ENCODE results near the gene DHX40. TPM values are rescaled to one million over a fixed set of nuclear protein-coding genes. Genes with fewer than 3 reads are reported as not detected.

DHX40 gene
- 30.5 to 44.4 TPM (median 40.2 TPM) in 5 replicates for total RNA-seq (2022; extraction: Qiagen RNA extraction; ENCODE audit: low read depth)

DNA sequence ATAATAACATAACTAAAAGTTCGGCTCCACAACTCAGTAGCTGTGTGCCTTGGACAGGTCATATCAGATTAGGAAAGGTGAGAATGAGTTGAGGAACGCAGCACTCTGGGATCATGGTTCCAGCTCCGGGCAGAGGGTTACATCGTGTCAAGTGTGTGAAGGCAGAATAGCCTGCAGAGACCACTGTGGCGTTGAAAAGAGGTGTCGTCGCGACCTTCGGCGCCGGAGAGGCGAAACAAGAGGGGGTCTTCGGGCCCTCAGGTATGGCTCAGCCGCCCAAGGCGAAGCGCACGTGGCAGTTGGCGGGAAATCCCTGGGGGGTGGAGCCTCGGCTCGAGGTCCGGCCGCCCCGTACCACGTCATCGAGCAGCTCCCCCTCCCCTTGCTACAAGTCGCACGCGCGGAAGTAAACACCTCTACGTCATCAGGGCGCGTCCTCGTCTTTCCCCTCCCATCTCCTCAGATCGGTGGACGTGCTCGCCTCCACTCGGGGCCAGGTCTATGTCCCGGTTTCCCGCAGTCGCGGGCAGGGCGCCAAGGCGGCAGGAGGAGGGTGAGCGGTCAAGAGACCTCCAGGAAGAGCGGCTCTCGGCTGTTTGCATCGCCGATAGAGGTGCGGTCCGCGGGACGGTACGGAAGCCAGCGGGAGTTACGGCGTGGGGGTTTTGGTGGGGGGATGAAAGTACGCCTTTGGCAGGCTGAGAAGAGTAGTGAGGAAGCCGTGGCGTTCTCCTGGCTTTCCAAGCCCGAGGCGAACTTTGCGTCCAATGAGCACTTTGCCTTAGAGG, at the start of gene DHX40:
DHX40 (plus strand) TSS at position 440 of the 788 bp plus-strand sequence; CDS start at position 502, 62 bp downstream.

DNA sequence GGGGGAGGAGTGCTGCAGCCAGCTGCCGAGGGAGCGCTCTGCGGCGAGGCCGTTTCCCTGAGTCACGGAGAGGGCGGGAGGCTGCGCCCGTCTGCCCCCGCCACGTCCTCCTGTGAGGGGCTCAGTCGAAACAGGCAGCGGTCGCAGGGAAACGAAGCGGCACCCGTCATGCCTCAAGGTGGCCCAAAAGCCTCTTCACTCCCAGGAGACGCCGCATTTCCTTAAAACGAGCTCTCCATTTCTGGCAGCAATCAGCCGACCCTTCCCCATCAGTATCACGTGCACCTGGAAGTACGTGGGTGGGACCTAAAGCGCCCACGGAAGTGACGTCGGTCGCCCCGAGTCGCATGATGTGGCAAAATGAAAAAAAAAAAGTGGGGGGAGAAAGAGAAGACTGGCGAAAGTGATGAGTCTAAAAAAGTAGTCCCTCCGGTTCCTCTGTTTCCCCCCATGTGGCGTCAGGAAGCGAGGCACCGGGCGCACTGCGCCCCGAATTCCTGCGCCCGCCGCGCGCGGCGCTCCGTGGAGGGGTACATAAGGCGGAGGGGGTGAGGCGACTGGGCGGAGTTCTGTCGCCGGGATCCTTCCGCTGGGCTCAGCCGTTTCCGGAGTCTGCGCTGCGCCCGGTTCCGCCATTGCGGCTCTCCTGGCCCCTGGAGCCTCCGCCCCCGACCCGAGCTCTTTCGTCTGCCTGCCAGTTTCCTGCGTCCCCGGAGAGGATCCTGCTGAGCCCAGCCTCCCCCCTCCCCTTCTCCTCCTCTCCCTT, 54.1 kb downstream of the DHX40 start, which contains the start of gene CLTC:
CLTC (plus strand) TSS at position 598 of the 766 bp plus-strand sequence. CDS start 237 bp downstream, outside the sequence.

Other genes with a start within 250 kb of the DHX40 start
- gene YPEL2, start 234.0 kb upstream of the DHX40 start, total RNA-seq (2022; extraction: Qiagen RNA extraction; ENCODE audit: low read depth) = 1.9 to 3.7 TPM (median 3.4 TPM) in 5 replicates
- 170 to 205 TPM (median 197 TPM) in 5 replicates for gene CLTC, start 54.3 kb downstream of the DHX40 start, total RNA-seq (2022; extraction: Qiagen RNA extraction; ENCODE audit: low read depth)
- gene PTRH2, start 141.8 kb downstream of the DHX40 start, total RNA-seq (2022; extraction: Qiagen RNA extraction; ENCODE audit: low read depth) = 96.7 to 125 TPM (median 103 TPM) in 5 replicates
- 126 to 208 TPM (median 160 TPM) in 5 replicates for gene VMP1, start 142.0 kb downstream of the DHX40 start, total RNA-seq (2022; extraction: Qiagen RNA extraction; ENCODE audit: low read depth)

Measured in A549 treated with GW870086 at 1 μM for 4 hours (cell line).